Omental fat pad (tissue), 4 donors: Measurements from ENCODE around the gene NEK1. TPM values are rescaled to one million over a fixed set of nuclear protein-coding genes. Genes with fewer than 3 reads are reported as not detected.

Source experiments
- ATAC-seq: fragments of 150-250 bp; one replicate; pipeline ENCODE4 v1.9.1; 2016; ENCODE audit warnings: mild to moderate bottlenecking, moderate library complexity; ENCODE audit not compliant: low FRiP score
- DNase-seq: peaks from one replicate; pipeline ENCODE4 v3.0.0-alpha.2; 2019; ENCODE audit warnings: low spot score
- total RNA-seq, 4 donors: library from RNA; depleted of rRNA; stranded (reverse); fragments of >200 nt; gene quantifications; one replicate each; pipeline ENCODE4 v1.1.0, GENCODE V29; 2016
- TF ChIP-seq, protein P1 (sequence below), 3 donors: fragments of 450-650 bp; IDR thresholded peaks; one replicate each; pipeline ENCODE4 v1.5.1; 2016 to 2017; ENCODE audit warnings: antibody characterized with exemption in 3 of 3, mild to moderate bottlenecking in 3 of 3, moderate library complexity in 2 of 3

Gene NEK1
- total RNA-seq, 4 donors from 2014 or later: 7.0 to 13.4 (median 9.8) TPM

GRCh38 chr4:169601016-169601771 is 11.2 kb downstream of the NEK1 start:
- TF ChIP-seq, protein P1, sequence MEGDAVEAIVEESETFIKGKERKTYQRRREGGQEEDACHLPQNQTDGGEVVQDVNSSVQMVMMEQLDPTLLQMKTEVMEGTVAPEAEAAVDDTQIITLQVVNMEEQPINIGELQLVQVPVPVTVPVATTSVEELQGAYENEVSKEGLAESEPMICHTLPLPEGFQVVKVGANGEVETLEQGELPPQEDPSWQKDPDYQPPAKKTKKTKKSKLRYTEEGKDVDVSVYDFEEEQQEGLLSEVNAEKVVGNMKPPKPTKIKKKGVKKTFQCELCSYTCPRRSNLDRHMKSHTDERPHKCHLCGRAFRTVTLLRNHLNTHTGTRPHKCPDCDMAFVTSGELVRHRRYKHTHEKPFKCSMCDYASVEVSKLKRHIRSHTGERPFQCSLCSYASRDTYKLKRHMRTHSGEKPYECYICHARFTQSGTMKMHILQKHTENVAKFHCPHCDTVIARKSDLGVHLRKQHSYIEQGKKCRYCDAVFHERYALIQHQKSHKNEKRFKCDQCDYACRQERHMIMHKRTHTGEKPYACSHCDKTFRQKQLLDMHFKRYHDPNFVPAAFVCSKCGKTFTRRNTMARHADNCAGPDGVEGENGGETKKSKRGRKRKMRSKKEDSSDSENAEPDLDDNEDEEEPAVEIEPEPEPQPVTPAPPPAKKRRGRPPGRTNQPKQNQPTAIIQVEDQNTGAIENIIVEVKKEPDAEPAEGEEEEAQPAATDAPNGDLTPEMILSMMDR (IDR thresholded peaks at IDR 0.05): no peak
- DNase-seq (no peak), ATAC-seq (no peak)

DNA sequence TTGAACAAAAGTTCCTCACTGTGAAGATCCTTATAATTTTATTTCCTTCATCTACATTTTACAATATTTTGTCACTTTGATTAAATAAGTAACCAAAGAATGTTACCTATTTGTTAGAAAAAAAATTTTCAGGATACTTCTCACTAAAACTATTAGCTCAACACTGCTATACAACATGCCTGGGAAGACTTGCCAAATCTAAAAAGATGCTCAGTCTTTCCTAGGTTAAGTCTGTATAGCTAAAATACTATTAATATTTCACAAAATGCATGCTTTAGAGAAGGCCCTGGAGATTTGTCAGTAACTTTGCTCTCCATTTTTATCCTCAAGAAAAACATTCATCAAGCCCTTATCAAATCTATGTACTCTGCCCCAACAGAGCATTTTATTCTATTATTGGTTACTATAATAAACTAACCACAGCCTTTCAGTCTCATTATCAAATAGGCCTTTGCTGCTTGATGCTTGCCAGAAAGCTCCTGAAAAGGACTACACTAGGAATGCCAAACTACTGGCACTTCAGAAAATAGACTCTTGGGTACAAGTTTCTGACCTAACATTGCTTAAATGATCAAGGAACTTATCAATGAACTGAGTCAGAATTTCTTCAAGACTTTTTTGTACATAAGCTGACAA is 17.7 kb downstream of the NEK1 start:
- ATAC-seq (no peak), DNase-seq (no peak)
- TF ChIP-seq, protein P1 (IDR thresholded peaks at IDR 0.05): no peak

GRCh38 chr4:169593050-169593560 is 19.3 kb downstream of the NEK1 start:
- DNase-seq (no peak), ATAC-seq (no peak)
- TF ChIP-seq, protein P1 (IDR thresholded peaks at IDR 0.05): no peak

- DNase-seq (no peak), ATAC-seq (no peak)
- TF ChIP-seq, protein P1 (IDR thresholded peaks at IDR 0.05): no peak
Measured at GRCh38 chr4:169583563-169583962, 28.8 kb downstream of the NEK1 start.

DNA sequence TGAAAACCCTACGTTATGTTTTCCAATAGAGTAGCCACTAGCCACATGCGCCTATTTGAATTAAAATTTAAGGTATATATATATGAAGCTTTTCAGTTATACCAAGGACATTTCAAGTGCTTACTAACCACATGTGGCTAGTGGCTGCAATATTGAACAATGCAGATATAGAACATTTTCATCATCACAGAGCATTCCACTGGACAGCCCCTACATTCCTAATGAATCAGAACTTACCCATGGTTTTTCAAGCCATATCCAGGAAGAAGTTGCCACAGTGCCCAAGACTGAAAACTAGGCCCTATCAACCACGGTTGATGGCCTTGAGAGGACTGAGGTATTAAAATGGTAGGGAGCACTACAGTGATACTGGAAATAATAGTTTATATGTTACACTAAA is 29.7 kb downstream of the NEK1 start:
- DNase-seq (no peak), ATAC-seq (no peak)
- TF ChIP-seq, protein P1 (IDR thresholded peaks at IDR 0.05): no peak

DNA sequence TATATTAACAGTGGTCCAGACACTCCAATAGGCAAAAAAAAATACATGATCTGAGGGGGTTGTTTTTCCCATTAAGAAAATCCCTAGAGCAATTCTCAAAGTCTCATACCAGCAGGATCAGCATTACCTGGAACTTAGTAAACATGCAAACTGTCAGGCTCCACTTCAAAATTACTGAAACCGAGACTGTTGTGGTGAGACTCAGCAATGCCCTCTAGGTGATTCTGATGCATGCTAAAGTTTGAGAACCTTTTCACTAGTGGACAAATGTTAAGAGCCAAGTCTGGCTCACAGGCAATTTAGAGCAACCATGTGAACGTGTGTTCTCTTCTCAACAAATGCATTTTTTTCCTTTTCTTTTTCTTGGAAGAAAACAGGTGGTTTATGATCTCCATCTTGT is 30.2 kb downstream of the NEK1 start:
- ATAC-seq (no peak), DNase-seq (no peak)
- TF ChIP-seq, protein P1 (IDR thresholded peaks at IDR 0.05): no peak
